HT-29 (cell line): ENCODE measurements around the gene NTRK3. TPM values are rescaled to one million over a fixed set of nuclear protein-coding genes. Genes with fewer than 3 reads are reported as not detected.

Experiments
- DNase-seq: peaks from one replicate; pipeline ENCODE4 v3.0.0-alpha.2; 2015; ENCODE audit warnings: low spot score
- total RNA-seq: library from RNA; depleted of rRNA; stranded (reverse); fragments of >200 nt; shearing (Covaris generic); gene quantifications from 2 replicates; pipeline ENCODE4 v1.2.3, GENCODE V29; 2014

Gene NTRK3
- total RNA-seq, 1 experiment from 2014 or later: not detected

DNA sequence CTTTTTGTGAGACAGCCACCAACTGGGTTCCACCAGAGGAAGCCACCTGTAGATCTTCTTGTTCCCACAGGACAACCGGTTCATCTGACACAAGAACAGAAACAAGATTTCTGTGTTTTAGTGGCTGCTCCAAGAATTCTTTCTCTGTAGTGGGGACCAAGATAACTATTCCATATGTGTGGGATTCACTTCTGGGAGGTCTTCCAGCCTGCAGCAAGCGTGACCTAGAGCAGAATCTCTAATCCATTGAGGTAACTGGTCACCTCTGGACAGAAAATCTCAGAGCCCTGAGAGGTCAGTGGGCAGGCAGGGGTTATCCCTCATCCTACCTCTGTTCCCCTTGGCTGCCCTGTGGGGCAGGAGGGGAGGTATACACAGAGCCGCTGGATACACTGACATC is 311.3 kb downstream of the NTRK3 start:
- no peak for DNase-seq

DNA sequence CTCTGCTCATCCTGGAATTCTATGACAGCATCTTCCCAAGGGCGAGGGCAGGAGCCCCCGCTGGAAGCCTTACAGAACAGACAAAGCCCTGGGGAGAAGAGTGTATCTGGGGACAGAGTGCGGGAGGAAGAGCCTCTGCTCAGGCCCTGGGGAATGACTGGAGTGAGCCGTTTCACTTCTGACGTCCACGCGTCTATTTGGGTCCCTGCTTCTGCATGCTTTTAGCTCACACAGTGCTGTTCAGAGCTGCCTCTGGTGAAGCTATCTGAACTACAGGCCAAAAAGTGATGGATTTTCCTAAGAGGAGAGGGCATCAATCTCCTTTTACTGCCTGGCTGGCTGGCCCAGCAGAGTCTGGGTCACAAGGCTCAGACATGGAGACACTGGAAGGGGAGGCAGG is 311.8 kb downstream of the NTRK3 start:
- no peak for DNase-seq

DNA sequence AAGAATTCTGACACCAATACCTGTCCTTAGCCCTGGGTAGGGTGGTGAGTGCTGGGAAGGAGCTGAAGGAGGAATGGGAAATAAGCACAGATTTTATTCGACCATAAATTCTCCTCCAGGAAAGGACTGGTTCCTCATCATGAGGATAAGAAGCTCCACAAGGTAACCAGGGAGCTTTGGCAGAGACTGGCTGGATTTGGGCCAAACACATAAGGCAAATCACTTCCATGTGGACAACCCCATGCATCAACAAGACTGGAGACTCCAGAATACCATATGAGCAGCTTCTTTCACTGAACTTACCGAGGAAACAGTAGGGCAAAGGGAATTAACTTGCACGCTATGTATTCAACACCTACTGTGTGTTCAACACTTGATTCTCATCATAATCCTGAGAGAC is 312.5 kb downstream of the NTRK3 start:
- no peak for DNase-seq

DNA sequence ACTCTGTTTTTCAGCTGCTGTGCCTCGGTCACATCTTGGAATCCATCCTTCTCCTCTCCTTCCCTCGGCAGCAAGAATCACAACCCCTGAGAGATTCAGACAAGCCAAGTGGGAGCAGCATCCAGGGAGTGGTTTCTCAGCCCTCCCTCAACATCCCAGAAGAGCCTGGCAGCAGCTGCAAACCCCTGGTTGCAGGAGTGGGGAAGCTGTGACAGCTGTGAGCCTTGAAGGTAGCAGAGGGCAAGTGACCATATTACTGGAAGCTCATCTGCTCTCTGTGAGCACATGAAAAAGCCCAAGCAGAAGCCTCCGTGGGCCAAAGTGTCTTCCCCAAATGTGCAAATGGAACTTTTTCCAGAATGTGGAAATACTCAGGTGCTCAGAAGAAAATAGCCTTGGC is 312.9 kb downstream of the NTRK3 start:
- DNase-seq: no peak

DNA sequence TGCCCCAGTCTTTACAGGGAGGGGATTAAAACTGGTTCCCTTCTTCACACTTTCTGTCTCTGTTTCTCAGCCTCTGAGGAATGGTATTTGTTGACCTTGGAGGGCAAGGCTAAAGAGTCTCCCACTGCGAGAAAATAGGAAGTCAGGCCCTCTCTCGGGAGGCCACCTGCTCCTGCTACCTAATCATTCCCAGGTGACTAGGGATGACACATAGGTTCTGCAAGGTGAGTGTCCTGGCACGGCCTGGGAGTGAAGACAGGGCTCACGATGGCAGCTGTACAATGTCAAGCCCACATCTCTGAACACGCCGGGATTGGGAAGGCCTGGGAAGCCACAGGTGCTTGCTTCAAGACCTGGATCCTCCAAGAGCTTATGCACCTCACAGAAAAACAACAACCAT is 314.2 kb downstream of the NTRK3 start:
- DNase-seq: no peak

DNA sequence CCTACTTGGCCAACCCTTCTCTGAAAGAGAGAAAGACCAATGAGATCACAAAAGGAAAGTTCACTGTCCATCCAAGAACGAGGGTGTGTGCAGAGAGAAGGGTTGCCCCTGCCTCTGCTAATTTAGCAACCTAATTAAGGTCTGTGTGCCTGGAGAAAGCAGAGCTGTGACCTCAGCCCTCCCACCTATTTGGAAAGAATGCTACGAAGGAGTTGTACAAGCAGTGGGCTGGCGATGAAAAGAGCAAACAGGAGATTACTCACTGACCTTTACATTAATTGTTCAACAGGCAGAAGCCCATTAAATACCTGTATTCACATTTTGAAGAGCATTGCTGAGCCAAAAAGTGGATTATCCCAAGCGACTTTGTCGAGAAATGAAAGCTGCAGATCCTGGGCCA is 314.9 kb downstream of the NTRK3 start:
- no peak for DNase-seq

DNA sequence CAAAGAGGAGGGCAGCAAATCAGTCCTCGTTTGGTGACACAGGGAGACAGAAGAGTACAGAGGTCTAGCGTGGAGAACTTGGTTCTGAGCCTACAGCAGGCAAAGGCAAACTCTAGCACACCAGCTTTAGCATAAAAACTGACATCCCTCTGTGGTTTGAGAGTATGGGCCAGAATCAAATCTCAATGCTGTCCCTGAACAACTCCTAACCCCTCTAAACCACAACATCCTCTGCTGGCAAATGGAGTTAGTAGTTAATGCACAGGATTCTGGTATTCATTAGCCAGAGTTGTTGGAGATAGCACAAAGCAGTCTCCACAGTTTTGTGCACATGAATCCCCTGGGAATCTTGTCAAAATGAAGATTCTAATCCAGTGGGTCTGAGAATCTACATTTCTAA is 315.8 kb downstream of the NTRK3 start:
- DNase-seq: no peak

DNA sequence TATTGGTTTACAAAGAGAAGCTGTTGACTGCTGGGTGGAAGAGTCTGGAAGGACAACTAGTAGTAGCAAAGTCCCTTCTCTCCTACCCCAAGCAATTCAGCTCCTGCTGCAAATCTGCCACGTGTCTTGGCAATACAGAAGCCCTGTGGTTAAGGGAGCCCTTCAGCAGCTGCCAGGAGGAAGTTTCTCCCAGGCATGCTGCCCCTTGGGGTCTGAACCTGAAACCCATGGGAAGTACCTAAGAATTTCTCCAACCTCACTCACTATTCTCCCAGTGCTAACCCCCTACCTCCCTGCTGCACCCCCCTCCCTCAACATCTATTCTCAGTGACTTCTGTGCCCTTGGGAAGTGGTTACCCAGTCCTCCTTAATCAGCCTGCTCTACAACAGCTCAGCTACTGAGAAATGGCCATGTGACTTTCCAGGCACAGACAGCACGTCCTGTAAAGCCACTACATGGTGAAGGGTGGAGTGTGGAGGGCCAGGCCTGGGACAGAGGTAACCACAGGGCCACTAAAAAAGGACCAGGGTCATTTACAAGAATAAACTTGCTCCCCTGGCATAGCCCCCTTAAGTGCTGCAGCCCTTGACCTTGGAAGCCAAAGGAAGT is 316.6 kb downstream of the NTRK3 start:
- no peak for DNase-seq

DNA sequence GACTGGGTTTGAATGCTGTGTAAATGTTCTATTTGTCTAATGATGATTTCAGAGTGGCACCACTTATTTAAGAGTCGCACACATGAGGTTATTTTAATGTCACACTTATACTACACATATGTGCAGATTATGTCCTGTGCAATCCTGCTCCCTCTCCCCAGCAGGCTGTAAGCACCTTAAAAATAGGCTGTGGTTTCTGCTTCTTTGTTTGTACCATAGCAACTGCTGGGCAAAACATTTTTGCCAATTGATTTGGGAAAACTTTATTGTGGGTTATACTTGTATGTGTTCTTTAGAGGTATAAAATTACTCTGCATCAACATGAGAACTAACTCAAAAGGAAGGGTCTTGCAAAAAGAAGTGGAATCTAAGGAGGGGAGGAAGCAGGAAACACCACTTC is 318.5 kb downstream of the NTRK3 start:
- DNase-seq: no peak

DNA sequence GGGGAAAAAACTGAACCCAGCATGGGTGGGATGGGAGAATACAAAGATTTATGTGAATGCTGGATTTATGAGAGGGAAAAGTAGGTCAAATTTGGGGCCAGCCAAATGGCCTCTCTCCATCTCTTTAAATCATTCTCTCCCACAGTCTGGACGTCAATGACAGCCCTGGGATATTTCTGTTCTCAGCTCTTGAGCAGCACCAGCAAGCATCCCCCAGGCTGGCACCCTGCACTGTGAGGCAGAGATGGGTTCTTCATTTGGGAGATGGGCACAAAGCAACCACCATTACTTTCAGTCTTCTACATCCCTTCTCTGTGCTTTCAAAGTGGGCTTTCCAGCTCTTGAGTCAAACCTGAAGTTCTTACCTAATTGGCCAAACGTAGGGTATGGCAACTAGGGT is 321.0 kb downstream of the NTRK3 start:
- no peak for DNase-seq

DNA sequence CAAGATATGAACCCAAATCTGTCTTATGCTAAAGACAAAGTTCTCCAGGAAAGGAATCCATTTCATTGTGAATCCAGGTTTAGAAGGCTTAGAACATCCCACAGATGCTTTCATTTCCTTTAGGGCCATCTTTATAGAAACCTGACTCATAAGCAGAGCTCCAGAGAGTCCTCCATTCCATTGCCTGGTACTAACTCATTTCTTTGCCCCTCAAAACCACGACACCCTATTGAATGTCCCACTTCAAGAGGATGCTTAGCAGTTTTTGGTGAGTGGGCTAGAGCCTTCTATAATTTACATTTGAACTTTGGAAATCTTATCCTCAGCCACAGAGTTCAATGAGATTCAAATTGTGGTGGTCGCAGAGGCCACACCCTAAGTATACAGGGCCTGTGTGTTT is 325.0 kb downstream of the NTRK3 start:
- no peak for DNase-seq

DNA sequence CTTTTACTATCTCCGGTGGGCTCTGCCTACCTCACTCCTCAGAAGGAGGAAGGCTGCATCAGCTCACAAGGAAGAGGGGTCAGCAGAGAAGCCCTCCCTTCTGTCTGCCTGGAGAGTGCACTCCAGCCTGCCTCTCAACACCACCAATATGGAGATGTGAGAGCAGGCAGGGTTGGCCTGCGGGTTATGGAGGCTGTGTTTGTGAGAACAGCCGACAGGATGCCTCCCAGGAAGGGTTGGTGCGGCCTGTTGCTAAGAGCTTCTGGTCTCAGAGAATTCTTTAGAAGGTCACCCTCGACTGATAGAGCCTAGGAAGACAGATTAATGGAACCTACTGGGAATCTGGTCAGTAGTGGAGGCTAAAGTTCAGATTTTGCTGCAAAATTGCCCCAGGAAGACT is 326.1 kb downstream of the NTRK3 start:
- DNase-seq: no peak

DNA sequence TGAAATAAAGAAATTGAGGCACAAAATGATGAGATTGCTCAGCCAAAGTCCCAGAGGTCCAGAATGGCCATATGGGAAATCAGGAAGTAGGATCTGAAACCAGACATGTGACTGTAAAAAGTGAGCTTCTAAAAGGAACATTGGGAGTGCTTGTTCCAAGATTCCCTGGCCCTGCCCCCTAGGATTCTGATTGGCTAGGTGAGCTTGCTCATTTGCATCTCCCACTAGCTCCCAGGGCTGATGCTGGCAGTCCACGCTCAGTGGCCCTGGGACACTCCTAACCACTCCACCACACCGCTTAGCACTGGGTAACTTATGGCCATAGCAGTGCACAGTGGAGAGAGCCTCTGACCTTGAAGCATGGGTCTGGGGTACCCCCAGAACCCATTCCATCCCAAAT is 326.7 kb downstream of the NTRK3 start:
- DNase-seq: no peak

DNA sequence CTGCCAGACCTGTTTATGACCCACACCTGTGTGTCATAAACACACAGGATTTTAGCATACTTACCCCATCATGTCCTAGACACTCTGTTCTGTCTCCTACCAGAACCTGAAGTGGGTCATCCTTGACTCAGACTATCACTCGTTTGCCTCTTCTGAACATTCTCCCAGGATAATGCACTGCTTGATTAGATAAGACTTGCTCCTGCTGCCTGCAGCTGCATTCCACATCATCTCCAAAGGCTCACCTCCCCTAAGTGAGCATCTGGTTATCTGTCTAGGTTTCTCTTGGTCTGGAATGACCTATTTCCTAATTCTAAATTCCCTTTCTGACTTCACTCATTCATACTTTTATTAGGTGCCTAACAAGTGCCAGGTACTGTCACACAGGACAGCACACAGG is 332.1 kb downstream of the NTRK3 start:
- DNase-seq: no peak

DNA sequence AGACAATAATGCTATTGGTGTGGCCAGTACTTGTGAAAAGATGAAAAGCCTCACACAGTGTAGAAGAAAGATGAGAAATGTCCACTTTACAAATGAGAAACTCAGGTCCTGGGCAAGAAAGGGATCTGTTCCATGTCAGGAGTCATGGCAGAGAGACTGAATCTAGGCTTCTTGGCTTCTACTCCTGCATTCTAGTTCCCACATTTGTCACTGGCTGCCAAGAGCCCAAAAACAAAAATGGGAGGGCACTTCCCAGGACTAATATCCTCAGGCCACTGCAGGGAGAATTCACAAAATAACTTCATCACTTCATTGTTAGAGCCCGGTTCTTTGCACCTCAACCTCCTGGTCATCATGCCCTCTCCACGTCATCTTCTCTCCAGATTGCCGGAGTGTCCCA is 337.5 kb downstream of the NTRK3 start:
- no peak for DNase-seq

DNA sequence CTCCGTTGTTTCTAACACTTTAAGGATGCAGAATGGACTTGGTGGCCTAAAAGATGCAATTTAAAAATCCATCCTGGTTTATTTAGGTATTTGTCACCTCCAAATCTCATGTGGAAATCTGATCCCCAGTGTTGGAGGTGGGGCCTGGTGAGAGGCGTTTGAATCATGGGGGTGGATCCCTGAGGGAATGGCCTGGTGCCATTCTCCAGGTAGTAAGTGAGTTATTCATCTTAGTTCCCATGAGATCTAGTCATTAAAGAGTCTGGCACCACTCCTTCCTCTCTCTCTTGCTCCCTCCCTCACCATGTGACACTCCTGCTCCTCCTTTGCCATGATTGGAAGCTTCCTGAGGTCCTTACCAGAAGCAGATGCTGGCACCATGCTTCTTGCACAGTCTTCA is 339.1 kb downstream of the NTRK3 start:
- DNase-seq: no peak

DNA sequence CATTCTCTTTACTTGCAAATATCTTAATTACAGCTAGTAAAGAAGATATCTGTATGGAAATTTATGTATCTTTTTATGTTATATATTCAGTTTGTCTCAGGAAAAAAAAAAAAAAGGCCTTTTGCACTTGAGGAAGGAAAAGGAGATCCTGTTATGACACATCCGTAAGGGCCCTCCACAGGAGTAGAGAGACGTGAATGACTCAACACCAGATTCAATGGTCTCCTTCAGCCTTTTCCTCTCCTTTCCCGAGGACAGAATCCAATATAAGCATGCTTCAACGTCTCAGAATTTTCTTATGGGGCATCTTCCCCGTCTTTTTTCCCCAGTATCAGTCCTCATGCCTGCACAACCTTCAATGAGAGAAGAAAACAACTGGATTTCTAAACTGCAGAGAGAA is 340.3 kb downstream of the NTRK3 start:
- DNase-seq: no peak

DNA sequence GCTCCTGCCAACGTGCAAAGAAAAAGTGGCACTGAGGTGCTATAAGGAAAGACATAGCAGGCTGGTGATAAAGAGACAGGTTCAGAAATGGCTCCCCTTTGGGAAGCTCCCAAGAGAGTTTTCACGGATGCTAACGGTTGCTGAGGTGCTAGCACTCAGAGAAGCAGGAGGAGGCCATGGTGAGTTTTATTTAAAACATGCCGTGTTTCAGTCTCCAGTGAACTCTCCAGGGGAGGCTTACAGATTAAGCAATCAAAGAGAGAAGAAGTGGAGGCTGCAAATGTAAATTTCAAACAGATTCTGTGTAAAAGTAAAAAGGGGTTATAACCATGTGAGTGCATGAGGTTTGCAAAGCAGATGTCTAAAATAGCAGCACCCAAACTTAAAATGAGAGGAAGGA is 346.2 kb downstream of the NTRK3 start:
- DNase-seq: no peak

DNA sequence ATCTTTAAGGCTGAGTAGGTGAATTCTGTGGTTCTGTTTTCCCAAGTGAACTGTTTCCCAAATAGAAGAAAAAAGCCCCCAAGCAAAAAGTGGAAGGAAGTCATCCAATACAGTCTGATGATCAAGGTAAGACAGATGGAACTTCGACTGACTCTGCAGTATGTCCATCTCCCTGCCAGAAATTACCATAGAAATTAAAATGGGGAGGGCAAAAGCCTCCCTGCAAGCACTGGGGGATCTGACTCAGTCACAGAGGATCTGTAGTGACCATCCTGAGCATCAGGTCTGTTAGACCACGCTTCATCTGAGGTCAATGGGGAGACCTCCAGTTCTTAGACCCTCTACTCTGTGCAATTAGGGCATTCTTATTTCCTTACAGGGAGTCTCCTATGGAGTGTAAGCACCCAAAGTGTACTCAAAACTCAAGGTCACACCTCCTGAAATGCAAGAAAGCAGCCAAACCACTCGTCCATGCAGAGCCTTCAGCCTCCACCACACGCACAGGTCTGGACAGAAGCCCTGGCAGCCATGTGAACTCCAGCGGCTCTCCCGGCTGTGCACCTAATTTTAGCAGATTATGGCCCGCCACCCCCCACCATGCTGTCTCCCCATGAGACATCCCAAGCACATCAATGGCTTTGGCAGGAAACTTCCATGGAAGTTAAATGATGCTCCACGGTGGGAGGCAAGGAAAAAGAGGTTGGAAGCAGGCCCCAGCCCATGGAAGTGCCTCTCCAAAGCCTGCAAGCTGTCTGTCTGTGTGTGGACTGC is 348.7 kb downstream of the NTRK3 start:
- DNase-seq: no peak

DNA sequence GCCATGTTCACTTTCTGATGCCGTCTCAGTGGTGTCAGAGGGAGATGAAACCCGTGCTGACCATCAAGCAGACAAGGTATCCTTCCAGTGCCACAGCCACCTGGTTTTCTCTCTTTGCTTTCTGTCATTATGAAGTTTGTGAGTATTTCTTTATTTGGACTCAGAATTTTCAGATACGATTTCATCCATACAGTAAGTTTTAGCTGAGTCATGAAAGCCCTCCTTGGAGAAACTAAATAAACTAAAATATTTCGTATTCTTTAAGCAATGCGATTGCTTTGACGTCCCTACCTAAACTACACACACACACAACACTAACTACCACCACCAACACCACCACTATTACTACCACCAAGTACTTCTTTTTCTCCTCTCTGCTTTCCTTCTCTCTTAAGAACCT is 350.1 kb downstream of the NTRK3 start:
- DNase-seq: no peak

DNA sequence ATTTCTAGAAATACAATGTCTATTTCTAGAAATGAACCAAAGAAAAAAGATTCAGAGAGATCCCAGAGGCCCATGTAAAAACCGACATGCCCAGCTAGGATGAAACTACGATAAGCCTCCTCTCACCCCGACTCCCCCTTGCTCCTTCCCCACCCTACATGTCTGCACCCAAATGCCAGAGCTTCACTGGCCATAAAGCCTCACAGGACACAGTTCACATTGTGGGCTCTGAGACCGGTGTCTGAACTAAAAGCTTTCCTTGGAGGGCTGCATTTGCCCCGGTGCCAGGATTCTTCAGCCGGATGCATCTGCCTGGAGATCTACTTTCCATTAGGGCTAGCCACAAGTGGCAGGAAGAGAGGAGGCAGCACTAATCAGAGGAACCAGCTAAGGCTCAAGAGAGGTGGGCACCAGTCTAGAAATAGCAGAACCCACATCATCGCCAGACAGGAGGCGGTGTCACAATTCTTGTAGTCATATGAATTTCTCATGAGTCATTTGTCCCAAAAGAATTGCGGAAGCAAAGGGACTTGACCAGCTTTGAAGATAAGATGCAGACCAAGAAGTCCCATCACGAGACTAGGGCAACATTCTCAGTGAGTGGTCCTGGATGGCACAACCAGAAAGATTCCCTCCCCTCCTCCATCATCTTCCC is 353.6 kb downstream of the NTRK3 start:
- DNase-seq: no peak

DNA sequence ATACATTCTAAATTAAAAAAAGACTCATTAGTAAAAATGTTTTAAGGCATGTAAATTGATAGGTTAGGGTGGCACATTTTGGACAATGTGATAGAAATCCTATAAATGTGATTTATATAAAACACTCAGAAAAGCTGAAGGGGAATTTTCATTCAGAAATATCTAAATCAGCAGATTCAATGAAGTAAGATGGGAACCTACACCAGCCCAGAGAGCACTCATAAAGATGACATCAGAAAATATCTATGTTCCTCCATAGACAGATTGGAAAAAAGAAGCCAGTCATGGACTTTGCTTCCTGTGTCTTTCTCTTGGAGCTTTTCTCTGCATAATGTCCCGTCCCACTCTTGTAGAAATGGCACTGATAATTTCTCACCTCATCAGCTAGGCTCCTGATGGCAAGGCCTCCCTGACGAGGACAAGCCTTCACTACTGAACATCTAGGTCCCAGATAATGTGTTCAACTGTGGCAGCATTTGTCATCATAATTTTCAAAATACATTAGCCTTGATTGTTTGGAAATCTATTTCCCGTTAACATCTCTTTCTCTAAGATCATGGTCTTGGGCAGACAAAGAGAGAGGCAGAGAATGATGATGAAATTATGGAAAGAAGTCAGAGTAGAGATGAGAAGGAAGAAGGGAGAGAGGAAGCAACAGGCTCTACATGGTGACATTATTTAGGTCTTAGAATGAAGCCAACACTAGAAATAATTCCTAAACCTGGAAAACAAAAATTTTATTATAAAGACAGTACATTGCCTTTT is 354.4 kb downstream of the NTRK3 start:
- no peak for DNase-seq
